Suppressor macrophage (primary cell): ENCODE data around the gene DUSP3.

ENCODE experiments used
- DNase-seq, 4 experiments: peaks; one replicate each; pipeline ENCODE4 v3.0.0-alpha.2; 2020 to 2022

Gene DUSP3

GRCh38 chr17:43768382-43768781 is 10.4 kb downstream of the DUSP3 start:
- DNase-seq = peak; percentile 86 to 94 (median 92)

- no peak for DNase-seq
Observed at GRCh38 chr17:43767713-43768059, 11.1 kb downstream of the DUSP3 start.

DNA sequence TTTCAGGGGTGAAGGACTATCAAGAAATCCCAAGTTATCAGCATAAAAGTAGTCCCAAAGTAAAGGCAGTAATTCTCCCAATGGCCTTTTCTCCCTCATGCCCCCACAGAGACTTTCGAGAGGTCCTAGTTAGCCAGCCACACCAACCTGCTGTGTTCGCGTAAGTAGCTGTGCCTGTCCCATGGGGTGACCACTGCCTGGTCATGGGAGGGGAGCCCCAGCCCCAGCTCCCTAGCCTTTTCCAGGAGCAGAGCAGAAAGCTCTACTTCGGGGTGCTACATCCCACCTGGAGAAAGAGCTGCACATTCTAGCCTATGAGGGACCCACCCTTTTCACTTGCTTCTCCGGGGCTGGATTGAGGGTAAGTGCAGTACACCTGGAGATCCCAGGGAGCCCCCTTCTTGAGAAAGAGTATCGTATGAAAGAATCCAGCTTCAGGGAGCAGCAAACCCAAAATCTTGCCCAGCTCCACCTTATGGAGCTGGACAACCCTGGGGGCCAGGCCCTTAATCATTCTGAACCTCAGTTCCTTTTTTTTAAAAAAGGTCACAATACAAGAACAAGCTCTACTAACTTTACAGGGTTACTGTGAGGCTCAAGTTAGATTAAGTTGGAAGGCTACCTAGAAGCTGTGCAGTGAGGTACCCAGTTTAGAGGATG is 11.6 kb downstream of the DUSP3 start:
- DNase-seq = peak in 2 of 4 experiments; percentile 13 to 38

DNA sequence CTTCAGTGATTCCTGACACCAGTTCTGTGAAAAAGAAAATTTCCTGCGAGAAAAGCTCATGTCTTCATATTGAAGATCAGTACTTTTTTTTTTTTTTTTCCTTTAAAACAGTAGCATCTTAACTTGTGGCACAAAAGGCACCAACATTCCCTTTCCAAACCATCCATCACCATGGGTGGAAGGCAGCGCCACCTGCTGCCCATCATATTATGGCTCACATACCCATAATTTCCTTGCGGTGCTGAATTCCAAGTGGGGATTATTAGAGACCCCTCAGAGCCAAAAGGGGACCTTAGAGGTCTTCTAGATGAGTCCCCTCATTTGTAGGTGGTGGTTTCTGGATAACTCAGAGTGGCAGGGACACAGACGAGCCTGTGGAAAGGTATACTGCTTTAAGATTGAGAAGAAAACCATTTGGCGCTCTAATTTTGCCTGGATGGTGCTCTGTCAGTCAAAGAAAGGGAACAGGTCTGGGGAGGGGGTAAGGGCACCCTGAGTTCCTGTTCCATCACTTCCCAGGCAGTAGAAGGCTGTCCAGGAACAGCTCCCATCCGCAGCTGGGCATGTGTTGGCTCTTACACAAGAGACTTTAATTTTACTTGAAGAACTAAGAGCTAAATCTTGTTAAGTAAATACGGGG is 12.2 kb downstream of the DUSP3 start:
- DNase-seq = peak; percentile 66 to 81 (median 74)

DNA sequence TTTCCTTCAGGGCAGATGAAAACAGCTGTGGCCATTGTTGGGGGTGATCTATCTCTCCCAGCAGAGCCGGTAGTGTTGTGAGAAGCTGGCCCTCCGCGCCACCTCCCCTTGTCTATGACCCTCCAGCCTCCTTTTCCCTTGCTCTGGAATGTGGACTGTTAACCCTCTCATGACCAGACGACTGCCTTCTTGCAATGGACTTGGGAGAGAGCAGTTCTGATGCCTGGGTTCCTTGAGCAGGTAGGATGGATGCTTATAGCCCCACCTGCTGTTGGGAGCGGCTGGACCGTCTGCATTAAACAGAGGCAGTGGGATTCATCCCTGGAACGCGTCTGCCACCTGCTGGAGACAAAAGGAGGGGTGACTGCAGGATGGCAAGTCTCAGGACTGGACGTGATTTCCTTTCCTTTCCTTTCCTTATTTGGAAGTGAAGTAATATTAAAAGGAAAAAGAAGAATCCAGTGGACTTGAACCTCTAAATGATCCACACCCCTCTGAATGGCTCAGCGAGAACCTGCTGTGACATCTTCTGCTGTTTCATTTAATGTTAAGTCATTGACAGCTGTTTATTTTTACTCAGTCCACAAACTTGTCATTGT is 18.4 kb downstream of the DUSP3 start:
- DNase-seq = peak; percentile 90 to 95 (median 94)

GRCh38 chr17:43759836-43760235 is 18.9 kb downstream of the DUSP3 start:
- no peak for DNase-seq

GRCh38 chr17:43758497-43759174 is 20.1 kb downstream of the DUSP3 start, which contains the start of gene SOST:
Gene SOST (minus strand): TSS chr17:43758791. CDS start chr17:43758741, 50 bp downstream.
- no peak for DNase-seq

DNA sequence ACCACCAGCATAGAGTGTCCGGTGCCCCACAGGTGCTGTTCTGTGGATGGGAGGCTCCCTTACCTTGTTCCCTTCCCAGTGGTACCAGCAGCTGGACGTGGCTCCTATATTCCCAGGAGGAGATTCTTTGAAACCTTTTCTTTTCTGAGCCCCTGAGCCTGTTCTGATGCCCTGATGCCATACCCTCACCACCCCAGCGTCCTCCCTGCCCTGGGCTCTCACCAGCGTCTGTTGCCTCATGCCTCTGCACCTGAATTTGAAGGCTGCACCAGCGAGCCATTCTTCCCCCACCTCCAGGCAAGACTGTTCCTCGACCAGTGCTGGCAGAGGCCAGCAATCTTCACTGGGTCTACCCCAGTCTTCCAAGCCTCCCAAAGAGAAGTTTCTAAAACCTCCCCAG is 20.7 kb downstream of the DUSP3 start:
- DNase-seq = no peak

DNA sequence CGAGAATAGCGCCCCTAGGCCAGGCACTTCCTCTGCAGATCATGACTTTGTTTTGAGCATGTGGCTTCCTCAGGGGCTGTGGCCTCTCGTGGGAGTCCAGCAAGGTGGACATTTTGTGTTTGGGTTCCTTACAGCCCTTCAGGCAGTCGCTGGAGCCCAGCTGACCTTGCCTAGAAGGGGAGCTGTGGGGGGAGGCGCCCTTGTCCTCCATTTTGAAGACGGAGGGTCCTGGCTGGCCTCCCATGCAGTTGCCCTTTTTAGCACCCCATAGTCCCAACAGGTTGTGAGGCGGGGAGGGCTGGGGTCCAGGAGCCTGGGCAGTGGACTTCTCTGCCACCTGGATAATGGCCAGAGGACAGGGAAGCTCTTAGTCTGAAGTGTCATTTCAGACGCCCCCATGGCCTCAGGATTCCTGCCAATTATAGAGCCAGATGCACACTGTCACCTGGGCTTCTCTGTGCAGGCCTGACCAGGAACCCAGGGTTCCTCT is 21.6 kb downstream of the DUSP3 start:
- no peak for DNase-seq

DNA sequence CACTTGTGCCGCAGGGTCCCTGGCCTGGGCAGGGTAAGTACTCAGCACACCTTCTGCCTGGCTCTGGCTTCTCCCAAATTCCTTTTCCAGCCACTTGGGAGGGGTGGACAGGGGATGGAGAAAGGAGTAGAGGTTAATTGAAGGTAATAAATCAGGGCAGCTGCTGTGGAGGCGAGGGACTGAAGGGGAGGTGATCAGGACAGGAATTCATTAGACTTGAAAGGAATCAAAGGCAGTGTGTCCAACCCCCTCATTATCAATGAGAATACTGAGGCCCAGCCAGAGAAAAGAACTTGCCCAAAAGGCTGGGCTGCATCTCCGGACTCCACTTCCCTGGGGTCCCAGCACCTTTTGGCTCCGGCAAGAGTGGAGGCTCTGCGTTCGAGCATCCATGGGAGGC is 22.6 kb downstream of the DUSP3 start:
- no peak for DNase-seq

DNA sequence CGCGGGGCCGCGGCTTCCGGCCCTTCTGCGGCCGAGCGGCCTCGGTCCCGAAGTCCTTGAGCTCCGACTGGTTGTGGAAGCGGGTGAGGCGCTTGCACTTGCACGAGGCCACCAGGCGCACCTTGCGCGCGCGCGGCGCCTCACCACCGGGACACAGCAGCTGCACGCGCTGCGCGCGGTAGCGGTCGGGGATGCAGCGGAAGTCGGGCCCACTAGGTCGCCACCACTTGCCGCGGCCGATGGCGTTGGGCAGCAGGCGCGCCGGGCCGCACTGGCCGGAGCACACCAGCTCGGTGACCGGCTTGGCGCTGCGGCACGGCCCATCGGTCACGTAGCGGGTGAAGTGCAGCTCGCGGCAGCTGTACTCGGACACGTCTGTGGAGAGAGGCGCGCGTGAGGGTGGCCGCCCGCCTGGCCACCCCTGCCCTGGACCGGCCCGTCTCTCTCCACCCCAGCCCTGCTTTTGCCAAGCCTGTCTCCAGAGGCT is 23.3 kb downstream of the DUSP3 start:
- peak in 3 of 4 experiments; percentile 18 to 58 (median 34) for DNase-seq

GRCh38 chr17:43754947-43755346 is 23.8 kb downstream of the DUSP3 start:
- no peak for DNase-seq

DNA sequence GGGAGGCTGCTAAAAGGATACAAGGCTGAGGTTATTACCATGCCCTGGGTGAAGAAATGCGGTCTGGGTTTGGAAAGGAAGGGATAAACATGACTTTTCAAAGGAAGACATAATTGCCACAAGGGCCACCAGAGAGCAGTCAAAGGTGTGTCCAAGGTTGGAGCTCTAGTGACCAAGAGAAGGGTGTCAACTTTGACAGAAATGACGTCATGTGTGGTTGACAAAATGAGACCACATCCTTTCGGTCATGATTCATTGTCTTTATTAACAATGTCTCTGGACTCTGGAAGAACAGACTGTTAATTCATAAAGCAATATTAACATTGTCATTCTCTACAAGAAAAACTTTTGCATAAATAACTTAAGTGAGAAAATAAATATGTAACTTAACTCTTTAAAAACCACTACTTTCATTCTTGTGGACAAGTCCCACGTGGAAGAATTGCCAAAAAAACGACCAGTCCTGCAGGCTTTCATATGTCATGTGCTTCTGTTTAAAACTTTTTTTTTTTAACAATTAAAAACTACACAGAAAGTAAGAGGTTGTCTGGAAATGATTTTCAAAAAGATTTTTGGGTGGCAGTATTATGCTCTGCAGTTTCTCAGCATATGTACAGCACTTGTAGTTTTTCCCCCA is 25.2 kb downstream of the DUSP3 start:
- DNase-seq = peak in 2 of 4 experiments; percentile 34 to 35

- no peak for DNase-seq
Observed at GRCh38 chr17:43750153-43750552, 28.6 kb downstream of the DUSP3 start.

DNA sequence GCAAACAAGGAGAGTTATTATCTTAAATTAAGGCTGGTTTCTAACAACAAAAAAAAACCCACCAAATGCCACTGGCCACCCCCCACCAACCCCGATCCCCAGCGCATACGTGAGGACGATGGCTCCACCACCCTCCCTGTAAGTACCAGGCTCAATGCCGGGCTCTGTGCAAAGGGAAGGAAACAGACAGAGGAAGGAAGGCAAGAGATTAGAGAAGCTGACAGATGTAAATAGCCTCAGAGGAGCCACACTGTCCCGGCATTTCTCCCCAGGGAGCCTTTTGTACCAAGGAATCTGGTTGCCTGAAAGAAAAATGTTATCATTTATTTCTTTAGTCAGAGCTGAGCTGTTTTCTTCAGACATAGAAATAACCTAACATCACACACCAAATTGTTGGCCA is 33.2 kb downstream of the DUSP3 start:
- DNase-seq = peak in 3 of 4 experiments; percentile 21 to 43 (median 40)

DNA sequence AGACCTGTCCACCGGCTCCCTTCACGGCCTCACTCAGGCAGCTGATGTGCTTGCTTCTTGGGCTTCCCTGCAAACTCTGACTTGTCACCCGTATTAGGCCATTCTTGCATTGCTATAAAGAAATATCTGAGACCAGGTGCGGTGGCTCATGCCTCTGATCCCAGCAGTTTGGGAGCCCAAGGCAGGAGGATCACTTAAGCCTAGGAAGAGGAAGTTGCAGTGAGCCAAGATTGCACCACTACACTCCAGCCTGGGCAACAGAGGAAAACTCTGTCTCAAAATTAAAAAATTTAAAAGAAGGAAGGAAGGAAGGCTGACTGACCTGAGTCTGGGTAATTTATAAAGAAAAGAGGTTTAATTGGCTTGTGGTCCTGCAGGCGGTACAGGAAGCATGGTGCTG is 37.1 kb downstream of the DUSP3 start:
- peak; percentile 35 to 73 (median 60) for DNase-seq

- no peak for DNase-seq
Observed at GRCh38 chr17:43740541-43740940, 38.2 kb downstream of the DUSP3 start.

DNA sequence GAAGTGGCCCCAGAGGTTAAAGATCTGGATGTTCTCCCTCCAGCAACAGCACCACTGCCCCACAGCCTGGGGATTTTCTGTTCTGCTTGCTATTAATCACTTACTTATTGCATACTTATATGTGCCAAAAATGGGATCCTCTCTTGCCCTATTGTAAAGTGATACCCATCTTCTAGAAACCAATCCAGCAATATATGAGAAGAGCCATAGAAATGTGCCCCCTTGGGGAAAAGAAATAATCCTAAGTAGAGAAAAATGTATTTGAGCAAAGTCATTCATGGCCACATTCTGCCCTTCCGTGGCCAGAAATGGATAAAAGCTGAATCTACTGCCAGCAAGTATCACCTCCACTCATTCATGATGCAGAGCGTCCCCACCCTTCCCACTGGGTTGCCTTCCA is 41.1 kb downstream of the DUSP3 start:
- no peak for DNase-seq

DNA sequence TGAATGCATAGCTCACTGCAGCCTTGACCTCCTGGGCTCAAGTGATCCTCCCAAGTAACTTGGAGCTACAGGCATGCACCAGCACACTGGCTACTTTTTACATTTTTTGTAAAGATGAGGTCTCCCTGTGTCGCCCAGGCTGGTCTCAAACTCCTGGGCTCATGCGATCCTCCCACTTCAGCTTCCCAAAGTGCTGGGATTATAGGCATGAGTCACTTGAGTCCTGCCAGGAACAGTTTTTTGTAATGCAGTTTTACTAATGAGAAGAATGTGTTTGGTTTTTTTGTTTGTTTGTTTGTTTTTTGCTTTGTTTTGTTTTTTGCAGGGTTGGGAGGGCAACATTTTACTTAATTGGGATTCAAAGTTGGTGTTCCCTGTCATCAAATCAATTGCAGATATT is 42.4 kb downstream of the DUSP3 start:
- DNase-seq = no peak

DNA sequence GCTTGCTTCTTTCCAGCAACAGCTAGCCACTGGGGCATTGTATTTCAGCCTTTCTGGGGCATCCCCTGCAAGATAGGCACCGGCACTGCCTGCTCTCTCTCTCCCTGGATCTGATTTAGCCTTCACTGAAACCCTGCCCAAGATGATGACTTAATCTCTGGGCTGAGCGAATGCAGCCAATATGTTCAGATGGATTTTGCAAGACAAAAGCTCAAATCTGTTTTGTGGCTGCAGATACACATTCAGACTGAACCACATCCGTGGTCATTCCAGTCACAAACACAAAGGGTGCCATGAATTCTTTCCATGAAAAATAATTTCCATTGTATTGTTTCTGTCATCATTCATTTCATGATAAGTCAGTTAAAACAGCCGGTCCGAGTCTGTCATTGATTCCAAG is 44.4 kb downstream of the DUSP3 start:
- DNase-seq = no peak

- DNase-seq = peak in 2 of 4 experiments; percentile 19 to 38
Observed at GRCh38 chr17:43733956-43734355, 44.8 kb downstream of the DUSP3 start.

GRCh38 chr17:43732958-43733357 is 45.8 kb downstream of the DUSP3 start:
- no peak for DNase-seq

DNA sequence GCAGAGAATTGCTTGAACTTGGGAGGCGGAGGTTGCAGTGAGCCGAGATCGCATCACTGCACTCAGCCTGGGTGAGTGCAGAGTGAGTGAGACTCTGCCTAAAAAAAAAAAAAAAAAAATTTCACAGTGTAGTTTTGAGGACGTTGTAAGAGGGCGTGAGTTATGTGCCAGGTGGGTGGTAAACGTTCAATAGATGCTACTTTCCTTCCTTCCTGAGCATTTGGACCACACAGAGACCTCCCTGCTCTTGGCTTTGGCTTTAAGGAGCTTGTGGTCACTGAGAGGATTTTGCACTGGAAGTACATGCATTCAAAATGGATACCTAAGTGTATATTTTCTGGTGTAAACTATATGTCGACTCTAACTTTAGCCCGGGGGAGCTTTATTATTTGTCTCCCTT is 50.7 kb downstream of the DUSP3 start:
- no peak for DNase-seq
